ENCODE data around the gene EPHA6. TPM values are rescaled to one million over a fixed set of nuclear protein-coding genes. Genes with fewer than 3 reads are reported as not detected.
"Not testable (repeated sequence)": the region's sequence is repeated elsewhere in the genome, so short reads cannot be mapped to it uniquely, and the experiment has no call there.

EPHA6 gene
- total and polyA plus RNA-seq, 10 of the 15 experiments (the other 5 are each of a cell fraction or from before 2014, with no cell fraction given) = not detected

DNA sequence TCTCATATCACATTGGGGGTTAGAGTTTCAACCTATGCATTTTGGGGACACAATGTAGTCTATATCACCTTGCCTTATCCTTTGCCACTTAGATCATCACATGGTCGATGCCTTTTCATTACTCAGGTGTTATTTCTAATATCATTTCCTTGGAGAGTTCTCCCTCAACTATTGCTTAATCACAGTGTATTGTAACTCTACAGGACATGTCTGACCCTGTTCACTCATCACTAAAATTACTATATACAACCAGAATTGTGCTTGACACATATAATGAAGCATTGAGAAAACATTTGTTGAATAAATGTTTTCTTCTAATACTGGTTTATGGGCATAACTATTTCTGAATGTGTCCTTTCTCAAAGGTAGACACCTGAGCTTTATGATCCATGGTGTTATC is 207.4 kb downstream of the EPHA6 start:
- Histone ChIP-seq H3K27me3 (replicated peaks in 1 of 2; ENCODE audit: control insufficient read depth in 2 of 2, insufficient read depth in 2 of 2, low read length in 1 of 2) (no peaks in the 10 kb centered on the region), H3K27ac (ENCODE audit: control insufficient read depth, insufficient read depth) (no peak overlapping the region), H3K9ac (ENCODE audit: control insufficient read depth, insufficient read depth, low read length) (no peak overlapping the region), H3K36me3 (ENCODE audit: control insufficient read depth in 2 of 2, insufficient read depth in 2 of 2, low read length in 1 of 2) (no peaks in the 10 kb centered on the region), H3K4me2 (ENCODE audit: control insufficient read depth, insufficient read depth) (no peak overlapping the region), H2AFZ (ENCODE audit: control insufficient read depth, low read depth, low read length) (no peak overlapping the region), H3K79me2 (ENCODE audit: control insufficient read depth, insufficient read depth, low read length) (no peaks in the 10 kb centered on the region), H3K4me3 (no peak overlapping the region), H4K20me1 (ENCODE audit: control insufficient read depth, insufficient read depth) (no peaks in the 10 kb centered on the region), H3K4me1 (ENCODE audit: control insufficient read depth, insufficient read depth, low read length) (no peaks in the 10 kb centered on the region), H3K9me3 (replicated peaks; ENCODE audit: control insufficient read depth, insufficient read depth, low read length) (no peaks in the 10 kb centered on the region)
- in situ Hi-C loops (cut with MboI) (no loop called here), intact Hi-C loops (cut with micrococcal nuclease; ENCODE audit: unreplicated experiment) (no loop called here)
- no TSS peak for BruUV-seq (replicated peaks)
- ChIA-PET SMC1A (ENCODE audit: uncharacterized antibody, unreplicated experiment) (no interaction called here), RAD21 (ENCODE audit: unreplicated experiment) (no interaction called here), POLR2A (no interaction called here), CTCF (no interaction called here)
- ATAC-seq = no peak
- TF ChIP-seq, protein P1, sequence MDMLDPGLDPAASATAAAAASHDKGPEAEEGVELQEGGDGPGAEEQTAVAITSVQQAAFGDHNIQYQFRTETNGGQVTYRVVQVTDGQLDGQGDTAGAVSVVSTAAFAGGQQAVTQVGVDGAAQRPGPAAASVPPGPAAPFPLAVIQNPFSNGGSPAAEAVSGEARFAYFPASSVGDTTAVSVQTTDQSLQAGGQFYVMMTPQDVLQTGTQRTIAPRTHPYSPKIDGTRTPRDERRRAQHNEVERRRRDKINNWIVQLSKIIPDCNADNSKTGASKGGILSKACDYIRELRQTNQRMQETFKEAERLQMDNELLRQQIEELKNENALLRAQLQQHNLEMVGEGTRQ (IDR thresholded peaks at IDR 0.05; ENCODE audit: borderline replicate concordance, low read depth, low read length) = no peak
- TF ChIP-seq CBX5 (IDR thresholded peaks at IDR 0.05; ENCODE audit: low read depth) (no peak), BRCA1 (IDR thresholded peaks at IDR 0.05; ENCODE audit: low read depth, low read length) (no peak), HDAC2 (IDR thresholded peaks at IDR 0.05) (no peak), ASH2L (IDR thresholded peaks at IDR 0.05; ENCODE audit: borderline replicate concordance, low read depth) (no peak), SRF (IDR thresholded peaks at IDR 0.05; ENCODE audit: low read depth in 2 of 2, low read length in 2 of 2) (no peak), BCL11A (IDR thresholded peaks at IDR 0.05; ENCODE audit: low read depth, low read length) (no peak), MEF2B (IDR thresholded peaks at IDR 0.05; ENCODE audit: partially characterized antibody, poor library complexity, severe bottlenecking) (no peak)
- TF ChIP-seq, protein P2, sequence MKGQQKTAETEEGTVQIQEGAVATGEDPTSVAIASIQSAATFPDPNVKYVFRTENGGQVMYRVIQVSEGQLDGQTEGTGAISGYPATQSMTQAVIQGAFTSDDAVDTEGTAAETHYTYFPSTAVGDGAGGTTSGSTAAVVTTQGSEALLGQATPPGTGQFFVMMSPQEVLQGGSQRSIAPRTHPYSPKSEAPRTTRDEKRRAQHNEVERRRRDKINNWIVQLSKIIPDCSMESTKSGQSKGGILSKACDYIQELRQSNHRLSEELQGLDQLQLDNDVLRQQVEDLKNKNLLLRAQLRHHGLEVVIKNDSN (IDR thresholded peaks at IDR 0.05; ENCODE audit: borderline replicate concordance, extremely low read length, insufficient read depth, low read depth, low read length) = no peak
- TF ChIP-seq, protein P3, sequence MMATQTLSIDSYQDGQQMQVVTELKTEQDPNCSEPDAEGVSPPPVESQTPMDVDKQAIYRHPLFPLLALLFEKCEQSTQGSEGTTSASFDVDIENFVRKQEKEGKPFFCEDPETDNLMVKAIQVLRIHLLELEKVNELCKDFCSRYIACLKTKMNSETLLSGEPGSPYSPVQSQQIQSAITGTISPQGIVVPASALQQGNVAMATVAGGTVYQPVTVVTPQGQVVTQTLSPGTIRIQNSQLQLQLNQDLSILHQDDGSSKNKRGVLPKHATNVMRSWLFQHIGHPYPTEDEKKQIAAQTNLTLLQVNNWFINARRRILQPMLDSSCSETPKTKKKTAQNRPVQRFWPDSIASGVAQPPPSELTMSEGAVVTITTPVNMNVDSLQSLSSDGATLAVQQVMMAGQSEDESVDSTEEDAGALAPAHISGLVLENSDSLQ (IDR thresholded peaks at IDR 0.05) = no peak
- TF ChIP-seq, protein P4, sequence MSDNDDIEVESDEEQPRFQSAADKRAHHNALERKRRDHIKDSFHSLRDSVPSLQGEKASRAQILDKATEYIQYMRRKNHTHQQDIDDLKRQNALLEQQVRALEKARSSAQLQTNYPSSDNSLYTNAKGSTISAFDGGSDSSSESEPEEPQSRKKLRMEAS (IDR thresholded peaks at IDR 0.05; ENCODE audit: low read depth, low read length) = no peak
- TF ChIP-seq, protein P5, sequence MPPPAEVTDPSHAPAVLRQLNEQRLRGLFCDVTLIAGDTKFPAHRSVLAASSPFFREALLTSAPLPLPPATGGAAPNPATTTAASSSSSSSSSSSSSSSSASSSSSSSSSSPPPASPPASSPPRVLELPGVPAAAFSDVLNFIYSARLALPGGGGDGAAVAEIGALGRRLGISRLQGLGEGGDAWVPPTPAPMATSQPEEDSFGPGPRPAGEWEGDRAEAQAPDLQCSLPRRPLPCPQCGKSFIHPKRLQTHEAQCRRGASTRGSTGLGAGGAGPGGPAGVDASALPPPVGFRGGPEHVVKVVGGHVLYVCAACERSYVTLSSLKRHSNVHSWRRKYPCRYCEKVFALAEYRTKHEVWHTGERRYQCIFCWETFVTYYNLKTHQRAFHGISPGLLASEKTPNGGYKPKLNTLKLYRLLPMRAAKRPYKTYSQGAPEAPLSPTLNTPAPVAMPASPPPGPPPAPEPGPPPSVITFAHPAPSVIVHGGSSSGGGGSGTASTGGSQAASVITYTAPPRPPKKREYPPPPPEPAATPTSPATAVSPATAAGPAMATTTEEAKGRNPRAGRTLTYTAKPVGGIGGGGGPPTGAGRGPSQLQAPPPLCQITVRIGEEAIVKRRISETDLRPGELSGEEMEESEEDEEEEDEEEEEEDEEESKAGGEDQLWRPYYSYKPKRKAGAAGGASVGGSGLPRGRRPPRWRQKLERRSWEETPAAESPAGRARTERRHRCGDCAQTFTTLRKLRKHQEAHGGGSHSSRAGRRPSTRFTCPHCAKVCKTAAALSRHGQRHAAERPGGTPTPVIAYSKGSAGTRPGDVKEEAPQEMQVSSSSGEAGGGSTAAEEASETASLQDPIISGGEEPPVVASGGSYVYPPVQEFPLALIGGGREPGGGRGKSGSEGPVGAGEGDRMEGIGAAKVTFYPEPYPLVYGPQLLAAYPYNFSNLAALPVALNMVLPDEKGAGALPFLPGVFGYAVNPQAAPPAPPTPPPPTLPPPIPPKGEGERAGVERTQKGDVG (CRISPR knock-in tag; IDR thresholded peaks at IDR 0.05) = no peak
- no peak for DNase-seq (ENCODE audit: low read depth, low spot score)
- WGBS (ENCODE audit: insufficient coverage, insufficient replicate concordance, low lambda C conversion rate, missing lambda C conversion rate) = 0% methylated on average over 1 of the region's 1 CpG
- no peak for FAIRE-seq

DNA sequence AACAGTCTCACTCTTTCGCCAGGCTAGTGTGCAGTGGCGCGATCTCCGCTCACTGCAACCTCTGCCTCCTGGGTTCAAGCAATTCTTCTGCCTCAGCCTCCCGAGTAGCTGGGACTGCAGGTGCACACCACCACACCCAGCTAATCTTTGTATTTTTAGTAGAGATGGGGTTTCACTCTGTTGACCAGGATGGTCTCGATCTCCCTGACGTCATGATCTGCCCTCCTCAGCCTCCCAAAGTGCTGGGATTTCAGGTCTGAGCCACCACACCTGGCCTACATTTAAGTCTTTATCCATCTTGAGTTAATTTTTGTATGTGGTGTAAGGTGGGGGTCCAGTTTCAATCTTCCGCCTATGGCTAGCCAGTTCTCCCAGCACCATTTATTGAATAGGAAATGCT is 211.2 kb downstream of the EPHA6 start:
- 72% methylated on average over 8 of the region's 8 CpGs for WGBS (ENCODE audit: insufficient coverage, insufficient replicate concordance, low lambda C conversion rate, missing lambda C conversion rate)
- POLR2A ChIA-PET; H3K4me2 ChIP-seq (ENCODE audit: control insufficient read depth, insufficient read depth); H3K36me3 ChIP-seq (ENCODE audit: control insufficient read depth in 2 of 2, insufficient read depth in 2 of 2, low read length in 1 of 2); H3K79me2 ChIP-seq (ENCODE audit: control insufficient read depth, insufficient read depth, low read length); H3K27ac ChIP-seq (ENCODE audit: control insufficient read depth, insufficient read depth); DNase-seq (ENCODE audit: low read depth, low spot score); H3K4me1 ChIP-seq (ENCODE audit: control insufficient read depth, insufficient read depth, low read length); in situ Hi-C loops (cut with MboI); H3K9me3 ChIP-seq (replicated peaks; ENCODE audit: control insufficient read depth, insufficient read depth, low read length); BruUV-seq (replicated peaks); H3K4me3 ChIP-seq; H3K27me3 ChIP-seq (replicated peaks in 1 of 2; ENCODE audit: control insufficient read depth in 2 of 2, insufficient read depth in 2 of 2, low read length in 1 of 2); ATAC-seq; SMC1A ChIA-PET (ENCODE audit: uncharacterized antibody, unreplicated experiment); H3K9ac ChIP-seq (ENCODE audit: control insufficient read depth, insufficient read depth, low read length); RAD21 ChIA-PET (ENCODE audit: unreplicated experiment); intact Hi-C loops (cut with micrococcal nuclease; ENCODE audit: unreplicated experiment); H4K20me1 ChIP-seq (ENCODE audit: control insufficient read depth, insufficient read depth); FAIRE-seq; CTCF ChIA-PET; H2AFZ ChIP-seq (ENCODE audit: control insufficient read depth, low read depth, low read length): not testable (repeated sequence)

Data from GM12878 (cell line).